Left lung (tissue), 10 donors: ENCODE measurements around the gene EDEM1. TPM values are rescaled to one million over a fixed set of nuclear protein-coding genes. Genes with fewer than 3 reads are reported as not detected.

Experiments
- ATAC-seq: fragments of 200-7000 bp; cut with Tn5 transposase; one replicate; pipeline ENCODE4 v1.9.1; 2020; ENCODE audit warnings: moderate library complexity
- DNase-seq, 4 donors: peaks; one replicate each; pipeline ENCODE4 v3.0.0-alpha.2; 2013 to 2020
- H3K27ac ChIP-seq, 2 donors: fragments of 200-600 bp; sonication (generic) in 1 of 2; one replicate each; pipeline versions ENCODE4 v1.5.0 to v1.8.0; 2020 to 2021
- H3K27me3 ChIP-seq, 2 donors: fragments of 200-600 bp; sonication (generic) in 1 of 2; one replicate each; pipeline versions ENCODE4 v1.5.0 to v1.8.0; 2020 to 2021
- H3K36me3 ChIP-seq, 2 donors: fragments of 200-600 bp; sonication (generic) in 1 of 2; one replicate each; pipeline versions ENCODE4 v1.5.0 to v1.8.0; 2020 to 2021
- H3K4me1 ChIP-seq, 2 donors: fragments of 200-600 bp; one replicate each; pipeline ENCODE4 v1.8.0; 2021
- H3K4me3 ChIP-seq, 2 donors: fragments of 200-600 bp; sonication (generic) in 1 of 2; one replicate each; pipeline versions ENCODE4 v1.5.0 to v1.8.0; 2020 to 2021; ENCODE audit warnings: mild to moderate bottlenecking in 1 of 2
- H3K9me3 ChIP-seq, 2 donors: fragments of 200-600 bp; sonication (generic) in 1 of 2; one replicate each; pipeline versions ENCODE4 v1.5.0 to v1.8.0; 2020 to 2021
- CTCF ChIP-seq, 2 donors: fragments of 200-600 bp; sonication (generic) in 1 of 2; IDR thresholded peaks; one replicate each; pipeline versions ENCODE4 v1.5.0 to v1.8.0; 2021; ENCODE audit warnings: antibody characterized with exemption in 2 of 2
- intact Hi-C, 2 donors: fragments of 100-400 bp; cut with DNase I; formaldehyde crosslinking; loops; one replicate each; pipeline versions ENCODE4 v1.11.2 to v1.14.2; 2022
- polyA plus RNA-seq, 6 donors: library from polyadenylated mRNA; unstranded; fragments of 120-200 nt; gene quantifications; one replicate each; pipeline ENCODE4 v1.2.1, GENCODE V29; 2013; ENCODE audit not compliant: insufficient read length in 6 of 6
- total RNA-seq, 2 donors: library from RNA; stranded (reverse); fragmentation: NEBNext Ultra II Directional; extraction: Animal tissue kit (Norgen Biotek cat#: 25700); gene quantifications; one replicate each; pipeline ENCODE4 v1.2.1, GENCODE V29; 2021
- donor health status: DM: no; HTN: yes; CAD: no.
- donor health status: DM: no; HTN: no; CAD: no.

The EDEM1 gene
- total and polyA plus RNA-seq, 8 donors, result 24.1 to 104 (median 28.3) TPM

DNA sequence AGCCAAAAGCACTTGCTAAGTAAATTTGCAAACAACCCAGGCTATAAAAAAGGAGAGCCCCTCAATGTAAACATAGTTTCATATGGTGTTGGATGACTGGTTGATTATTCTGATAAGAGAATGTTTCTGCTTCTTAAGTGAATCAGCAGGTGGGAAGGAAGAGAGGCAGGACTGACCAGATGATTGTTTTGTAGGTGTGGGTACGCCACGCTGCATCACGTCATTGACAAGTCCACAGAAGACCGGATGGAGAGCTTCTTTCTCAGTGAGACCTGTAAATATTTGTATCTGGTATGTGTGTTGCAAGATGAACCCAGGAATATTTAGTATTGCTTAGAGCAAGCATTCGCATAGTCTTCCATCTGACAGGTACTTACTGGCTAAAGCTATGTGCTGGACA, 23.4 kb downstream of the EDEM1 start:
- Histone ChIP-seq H3K4me3 (no peak overlapping the region), H3K9me3 (no peaks in the 10 kb centered on the region), H3K27ac (no peak overlapping the region), H3K27me3 (no peaks in the 10 kb centered on the region), H3K4me1 (no peaks in the 10 kb centered on the region), H3K36me3 (peaks cover 0 to 100% of the 10 kb centered on the region in 2 donors)
- ATAC-seq (peak; percentile 10), DNase-seq (no peak)
- intact Hi-C loops, result no loop called here
- no peak for TF ChIP-seq CTCF (IDR thresholded peaks at IDR 0.05)

DNA sequence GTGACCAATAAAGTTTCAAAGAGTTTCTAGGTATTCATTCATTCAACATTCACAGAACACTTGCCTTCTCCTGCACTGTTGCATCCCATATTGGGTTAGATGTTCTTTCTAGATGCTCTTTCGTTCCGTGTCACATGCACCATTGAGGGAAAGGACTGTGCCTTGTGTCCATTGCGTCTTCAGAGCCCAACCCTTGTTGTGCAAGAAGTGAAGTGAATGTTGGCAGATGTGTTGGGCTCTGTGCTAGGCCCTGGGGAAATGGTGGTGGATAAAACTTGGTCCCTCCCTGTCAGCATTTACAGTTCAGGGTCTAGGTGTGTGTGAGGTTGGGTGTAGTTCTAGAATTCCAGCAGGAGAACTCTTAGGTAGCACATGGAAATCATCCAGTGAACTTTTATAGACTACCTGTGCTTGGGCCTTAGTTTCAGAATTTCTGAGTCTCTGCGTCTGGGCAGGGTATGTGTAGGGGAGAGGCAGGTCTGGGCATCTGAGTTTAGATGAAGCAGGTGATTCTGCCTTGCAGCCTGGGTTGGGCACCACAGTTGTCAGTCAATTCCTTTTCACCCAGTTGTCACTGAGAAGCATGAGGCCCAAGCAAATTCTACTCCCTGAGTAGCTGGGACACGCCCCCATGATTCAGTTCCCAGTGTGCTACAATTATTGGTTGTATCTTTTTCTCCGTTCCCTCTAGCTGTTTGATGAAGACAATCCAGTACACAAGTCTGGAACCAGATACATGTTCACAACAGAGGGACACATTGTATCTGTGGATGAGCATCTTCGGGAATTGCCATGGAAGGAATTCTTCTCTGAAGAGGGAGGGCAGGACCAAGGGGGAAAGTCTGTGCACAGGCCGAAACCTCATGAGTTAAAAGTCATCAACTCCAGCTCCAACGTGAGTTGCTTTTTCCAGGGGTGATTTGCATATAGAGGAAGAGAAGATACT, 25.4 kb downstream of the EDEM1 start:
- no peaks in the 10 kb centered on the region for H3K9me3 ChIP-seq
- ATAC-seq, result no peak

DNA sequence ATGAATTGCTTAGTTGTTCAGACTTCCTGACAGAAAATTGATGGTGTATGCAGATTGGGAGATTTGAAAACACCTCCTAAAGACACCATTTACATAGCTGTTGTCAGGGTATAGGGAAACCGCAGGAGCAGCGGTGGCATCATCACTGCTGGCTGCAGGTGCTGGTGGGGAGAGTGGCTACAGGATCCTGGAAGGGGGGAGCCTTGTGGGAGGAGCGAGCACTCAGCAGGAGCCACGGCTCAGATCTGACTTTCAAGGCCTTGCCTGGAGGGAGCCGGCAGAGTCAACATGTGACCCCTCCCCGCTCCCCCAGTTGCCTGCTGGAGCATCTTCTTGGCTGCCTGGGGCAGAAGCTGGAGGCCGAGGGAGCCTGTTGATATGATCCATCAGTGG, 26.1 kb downstream of the EDEM1 start:
- no peak for DNase-seq
- no peak overlapping the region for H3K27ac ChIP-seq
- H3K36me3 ChIP-seq, result peaks cover 0 to 100% of the 10 kb centered on the region in 2 donors
- H3K4me1 ChIP-seq, result peaks cover 7 to 11% of the 10 kb centered on the region in 2 donors
- no peaks in the 10 kb centered on the region for H3K27me3 ChIP-seq
- intact Hi-C loops, result no loop called here
- H3K4me3 ChIP-seq, result no peak overlapping the region
- no peak for TF ChIP-seq CTCF (IDR thresholded peaks at IDR 0.05)
- no peaks in the 10 kb centered on the region for H3K9me3 ChIP-seq
- ATAC-seq, result no peak

More for the DNA sequence above, 25.4 kb downstream of the EDEM1 start:
- no peak overlapping the region for H3K4me3 ChIP-seq
- no peak overlapping the region for H3K27ac ChIP-seq
- H3K27me3 ChIP-seq, result no peaks in the 10 kb centered on the region
- intact Hi-C loops, result no loop called here
- peaks cover 0 to 100% of the 10 kb centered on the region in 2 donors for H3K36me3 ChIP-seq
- TF ChIP-seq CTCF (IDR thresholded peaks at IDR 0.05), result no peak
- DNase-seq, result no peak
- H3K4me1 ChIP-seq, result peaks cover 0 to 5% of the 10 kb centered on the region in 2 donors

DNA sequence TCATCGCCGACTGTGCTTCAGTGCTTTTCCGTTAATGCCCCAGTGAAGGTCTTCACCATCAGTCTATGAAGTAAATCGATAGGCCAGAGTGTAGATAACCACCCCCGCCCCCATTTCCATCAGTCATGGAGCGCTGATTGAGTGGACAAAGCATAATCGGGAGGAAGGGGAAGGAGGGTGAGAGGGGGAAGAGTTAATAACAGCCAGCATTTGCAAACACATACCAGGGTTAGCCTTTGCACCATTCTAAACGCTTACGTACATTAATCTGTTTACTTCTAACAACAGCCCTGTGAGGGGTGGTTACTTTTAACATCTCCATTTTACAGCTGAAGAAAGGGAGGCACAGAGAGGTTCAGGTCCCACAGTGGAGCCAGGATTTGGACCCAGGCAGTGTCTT, 26.8 kb downstream of the EDEM1 start:
- Histone ChIP-seq H3K9me3 (no peaks in the 10 kb centered on the region), H3K36me3 (peaks cover 0 to 100% of the 10 kb centered on the region in 2 donors)
- DNase-seq, result no peak

More for the DNA sequence above, 26.8 kb downstream of the EDEM1 start:
- no peak for ATAC-seq
- intact Hi-C loops, result no loop called here
- Histone ChIP-seq H3K4me1 (peaks cover 14 to 19% of the 10 kb centered on the region in 2 donors), H3K27me3 (no peaks in the 10 kb centered on the region), H3K4me3 (no peak overlapping the region), H3K27ac (no peak overlapping the region)
- no peak for TF ChIP-seq CTCF (IDR thresholded peaks at IDR 0.05)
